NCI-H524 treated with DMSO at 0.1 percent for 48 hours (cell line): Measurements from ENCODE around the gene ARG2.
"Not testable (repeated sequence)": the region's sequence is repeated elsewhere in the genome, so short reads cannot be mapped to it uniquely, and the experiment has no call there.

Source experiments
- DNase-seq: peaks from one replicate; lab custom pipeline; 2025; lab: John Stamatoyannopoulos, UW

The ARG2 gene

DNA sequence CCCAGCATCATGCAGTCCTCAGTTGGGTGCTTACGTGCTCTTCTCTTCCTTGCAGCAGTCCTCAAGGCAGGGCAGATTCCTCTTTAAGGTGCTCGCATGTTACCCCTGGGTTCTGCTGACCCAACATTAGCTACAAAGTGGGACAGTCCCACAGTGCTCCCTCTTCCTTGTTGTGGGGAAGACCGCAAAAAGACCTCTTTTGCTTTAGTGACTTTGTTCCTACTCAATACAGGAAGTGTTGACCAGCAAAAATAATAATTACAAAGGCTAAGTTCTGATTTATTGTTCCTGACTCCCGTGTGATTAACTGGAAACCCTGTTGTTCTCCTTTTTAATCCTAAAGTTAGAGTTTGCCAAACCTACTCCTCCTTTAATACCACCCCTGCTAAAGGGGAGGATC lies 33.4 kb upstream of the ARG2 start:
- DNase-seq = no peak

DNA sequence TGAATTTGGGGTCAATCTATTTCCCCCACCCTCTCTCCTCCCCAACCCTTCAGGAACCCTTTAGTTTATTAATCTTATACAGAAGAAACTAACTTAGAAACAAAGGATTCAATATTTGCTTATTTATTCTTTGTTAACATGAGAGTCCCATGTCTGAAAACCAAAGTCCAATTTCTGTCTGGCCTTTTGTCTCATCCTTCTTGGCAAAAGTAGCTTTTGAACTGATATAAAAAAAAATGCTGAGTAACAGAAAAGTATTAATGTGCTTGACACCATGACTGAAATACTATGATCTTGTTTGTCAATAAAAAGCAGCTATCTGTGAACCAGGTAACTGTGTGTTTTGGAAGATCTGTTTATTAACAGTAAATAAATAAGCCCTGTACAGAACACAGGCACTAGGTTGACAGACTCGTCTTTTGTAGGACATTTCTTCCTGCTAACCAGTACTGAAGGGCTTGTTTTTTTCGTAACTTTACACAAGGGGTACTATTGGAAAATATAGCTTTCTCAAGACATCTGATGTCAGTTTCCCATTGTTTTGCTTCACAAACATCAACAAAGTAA lies 30.4 kb upstream of the ARG2 start:
- DNase-seq = no peak

- DNase-seq = not testable (repeated sequence)
These were observed 26.1 kb upstream of the ARG2 start for GRCh38 chr14:67593650-67594049.

DNA sequence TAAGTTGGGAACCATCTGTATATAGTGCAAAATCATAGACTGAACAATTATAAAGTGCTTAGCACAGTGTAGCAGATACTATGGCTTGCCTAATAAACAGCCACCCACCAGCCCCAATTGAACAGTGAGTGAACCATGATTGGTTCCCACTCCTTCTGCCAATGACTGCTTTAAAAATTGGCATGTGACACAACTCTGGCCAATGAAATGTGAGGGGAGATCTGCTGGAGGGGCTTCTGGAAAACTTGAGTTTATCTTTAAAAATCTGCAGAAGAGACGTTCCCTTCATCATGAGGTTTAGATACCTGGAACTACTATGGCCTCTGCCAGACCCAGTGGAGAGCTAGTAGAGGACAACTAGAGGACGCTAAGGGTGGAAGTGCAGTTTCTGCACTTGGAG lies 24.3 kb upstream of the ARG2 start:
- DNase-seq = no peak

DNA sequence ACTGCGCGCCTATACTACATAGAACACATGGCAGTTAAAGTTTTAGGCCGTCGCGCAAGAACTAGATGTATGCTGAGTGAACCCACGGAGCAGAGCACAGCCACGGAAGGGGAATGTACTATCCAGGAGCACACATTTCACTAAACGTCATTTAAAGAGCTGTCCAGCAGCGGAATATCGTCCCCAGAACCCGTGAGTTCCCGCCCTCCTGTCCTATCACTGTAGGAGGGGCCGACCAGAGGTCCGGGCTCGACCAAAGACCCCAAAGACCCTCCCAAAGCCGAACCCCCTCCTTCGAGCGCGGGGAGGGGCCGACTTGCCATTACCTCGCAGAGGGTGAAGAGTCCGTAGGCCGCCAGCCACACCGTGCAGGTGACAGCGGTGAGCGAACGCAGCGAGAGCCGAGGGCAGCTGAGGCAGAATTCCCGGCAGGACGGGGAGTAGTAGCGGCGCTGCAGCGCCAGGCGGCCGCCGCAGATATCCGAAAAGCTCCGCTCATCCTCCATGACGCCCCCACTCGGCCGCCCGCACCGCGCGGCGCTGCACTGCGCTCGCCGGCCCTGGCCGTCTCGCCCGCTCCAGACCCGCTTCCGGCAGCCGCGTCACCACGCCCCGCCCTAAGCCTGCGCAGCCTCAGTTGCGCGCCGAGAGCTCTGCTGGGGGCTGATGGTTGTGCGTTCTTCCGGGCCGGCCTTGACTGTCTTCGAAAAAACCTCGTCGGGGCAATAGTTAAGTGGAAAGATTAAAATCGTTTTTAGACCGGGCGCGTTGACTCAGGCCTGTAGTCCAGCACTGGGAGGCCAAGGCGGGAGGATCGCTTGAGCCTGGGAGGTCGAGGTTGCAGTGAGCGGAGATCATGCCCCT lies 19.8 kb upstream of the ARG2 start, which contains the start of gene PIGH:
Gene PIGH, minus strand, starts transcription at position 571 of the 864 bp plus-strand sequence. Its CDS starts 65 bp downstream, at position 506.
- peak; percentile 62 for DNase-seq

- not testable (repeated sequence) for DNase-seq
These were observed 19.2 kb upstream of the ARG2 start for GRCh38 chr14:67600562-67600974.

GRCh38 chr14:67602076-67602475 lies 17.6 kb upstream of the ARG2 start:
- no peak for DNase-seq

GRCh38 chr14:67602995-67603545 lies 16.6 kb upstream of the ARG2 start:
- no peak for DNase-seq

- DNase-seq = no peak
These were observed 12.1 kb upstream of the ARG2 start for GRCh38 chr14:67607646-67608045.

DNA sequence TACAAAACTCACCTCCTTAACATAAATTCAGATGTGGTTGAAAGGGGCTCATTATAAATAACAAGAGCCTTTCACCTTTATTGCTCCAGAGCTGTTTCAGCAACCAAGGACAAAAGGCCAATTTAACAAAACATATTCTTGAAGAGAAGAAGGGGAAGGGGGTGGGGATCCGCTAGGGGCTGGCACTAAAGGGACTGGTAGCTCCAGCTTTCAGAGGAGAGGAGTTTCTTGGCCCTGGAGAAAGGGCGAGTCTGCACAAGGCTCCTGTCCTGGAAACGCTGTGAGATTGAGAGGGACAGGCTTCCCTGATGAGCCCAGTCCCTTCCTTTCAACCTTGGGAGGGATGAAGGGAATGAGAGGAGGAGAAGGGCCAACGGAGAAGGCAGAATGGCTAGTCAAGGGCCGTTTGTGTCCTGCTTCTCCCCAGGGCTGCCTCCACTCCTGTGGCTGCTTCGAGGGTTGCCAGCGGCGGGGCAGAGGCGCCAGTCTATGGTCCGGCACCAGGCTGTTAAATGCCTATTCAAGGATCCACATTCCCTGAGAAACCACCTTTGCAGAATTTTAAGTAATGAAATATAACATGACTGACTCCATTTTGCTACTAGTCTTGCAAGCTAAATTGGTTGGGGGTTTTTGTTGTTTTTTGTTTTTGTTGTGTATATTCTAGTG lies 9.9 kb upstream of the ARG2 start:
- no peak for DNase-seq

GRCh38 chr14:67610491-67610890 lies 9.2 kb upstream of the ARG2 start:
- DNase-seq = no peak

- DNase-seq = peak; percentile 43
These were observed 1.1 kb upstream of the ARG2 start for GRCh38 chr14:67618617-67619063.

DNA sequence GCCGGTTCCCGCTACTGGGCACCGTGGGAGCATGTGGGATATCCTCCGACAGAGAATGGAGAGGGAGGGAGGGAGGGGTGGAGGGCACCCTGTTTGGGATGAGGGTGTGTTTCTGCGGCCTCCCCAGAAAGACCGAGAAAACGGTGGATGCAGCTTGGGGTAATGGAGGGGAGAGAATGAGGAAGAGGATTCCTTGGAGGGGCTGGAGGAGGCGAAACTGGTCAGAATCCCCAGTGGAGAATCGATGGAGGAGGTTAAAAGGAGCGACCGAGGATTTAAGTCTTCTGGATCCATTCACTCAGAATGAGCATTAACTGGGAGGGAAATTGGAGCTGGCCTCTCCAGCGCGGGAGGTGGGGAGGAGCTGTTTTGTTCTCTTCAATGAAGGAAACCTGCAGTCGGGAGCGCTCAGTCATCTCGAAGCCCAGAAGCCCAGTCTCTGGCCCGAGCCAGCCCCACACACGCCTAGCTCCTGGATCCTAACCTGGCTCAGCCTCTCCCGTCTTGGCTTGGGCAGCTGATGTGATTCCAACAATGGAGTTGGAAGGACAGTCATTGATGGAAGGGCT lies 581 bp downstream of the ARG2 start:
- DNase-seq = no peak

DNA sequence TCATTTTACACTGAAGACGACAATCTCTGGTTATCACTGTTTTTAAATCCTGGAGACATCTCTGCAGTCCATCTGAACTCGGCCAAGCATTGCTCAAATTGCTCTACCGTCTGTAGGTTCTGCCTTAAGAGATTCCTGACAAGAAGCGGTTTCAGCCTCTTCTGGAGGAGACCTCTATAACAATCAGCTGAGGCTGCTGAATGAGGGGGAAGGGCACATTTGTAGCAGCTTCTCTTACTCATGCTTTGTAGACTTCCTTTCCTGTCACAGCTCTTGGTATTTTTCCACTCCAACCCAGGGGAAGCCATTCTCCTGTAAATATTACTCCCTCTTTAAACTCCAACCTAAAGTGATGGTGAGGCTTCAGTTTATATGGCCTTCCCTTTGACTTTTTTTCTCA lies 3.0 kb downstream of the ARG2 start:
- no peak for DNase-seq

GRCh38 chr14:67623114-67623513 lies 3.4 kb downstream of the ARG2 start:
- no peak for DNase-seq

DNA sequence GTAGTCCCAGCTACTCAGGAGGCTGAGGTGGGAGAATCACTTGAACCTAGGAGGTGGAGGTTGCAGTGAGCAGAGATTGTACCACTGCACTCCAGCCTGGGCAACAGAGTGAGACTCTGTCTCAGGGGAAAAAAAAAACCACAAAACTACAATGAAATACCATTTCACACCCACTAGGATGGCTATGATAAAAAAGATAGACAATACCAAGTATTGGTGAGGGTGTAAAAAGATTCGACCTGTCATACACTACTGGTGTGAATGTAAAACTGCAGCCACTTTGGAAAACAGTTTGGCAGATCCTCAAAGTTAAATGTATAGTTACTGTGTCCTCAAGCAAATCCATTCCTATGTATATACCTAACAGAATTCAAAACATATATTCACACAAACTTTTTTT lies 6.4 kb downstream of the ARG2 start:
- not testable (repeated sequence) for DNase-seq

DNA sequence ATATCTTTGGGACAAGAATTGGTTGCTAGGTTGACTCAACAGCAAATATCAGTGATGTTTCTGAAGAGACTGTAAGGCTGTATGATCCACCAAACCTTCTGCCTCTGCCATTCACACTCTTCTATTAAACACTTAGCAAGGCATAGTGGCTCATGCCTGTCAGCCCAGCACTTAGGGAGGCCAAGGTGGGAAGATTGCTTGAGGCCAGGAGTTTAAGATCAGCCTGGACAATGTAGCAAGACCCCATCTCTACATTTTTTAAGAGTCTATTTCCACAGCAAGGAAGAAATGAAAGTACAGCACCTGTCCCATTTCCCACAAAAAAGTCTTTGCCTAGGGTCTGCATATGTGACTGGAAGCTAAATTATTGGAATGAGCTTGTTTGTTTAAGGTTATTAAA lies 7.8 kb downstream of the ARG2 start:
- DNase-seq = no peak

GRCh38 chr14:67630186-67630585 lies 10.5 kb downstream of the ARG2 start:
- DNase-seq = no peak

DNA sequence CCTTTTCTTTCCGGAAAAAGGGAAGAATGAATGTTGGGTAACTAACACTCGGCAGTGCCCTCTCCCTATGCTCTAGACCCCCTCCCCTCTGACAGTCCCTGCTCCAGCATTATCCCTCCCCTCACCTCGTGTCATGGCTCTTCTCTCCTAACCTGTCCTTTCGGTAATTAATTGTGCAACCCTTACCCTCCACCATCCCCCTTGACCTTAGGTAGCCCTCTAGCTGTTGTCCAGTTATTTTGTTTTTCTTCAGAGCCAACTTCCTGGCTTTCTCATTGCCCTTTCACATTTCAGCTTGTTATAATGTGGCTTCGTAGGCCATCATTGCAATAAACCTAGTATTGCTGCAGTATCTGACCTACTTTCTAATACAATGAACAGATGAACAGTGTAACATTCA lies 11.2 kb downstream of the ARG2 start:
- no peak for DNase-seq

- DNase-seq = no peak
These were observed 13.9 kb downstream of the ARG2 start for GRCh38 chr14:67633451-67634147.

DNA sequence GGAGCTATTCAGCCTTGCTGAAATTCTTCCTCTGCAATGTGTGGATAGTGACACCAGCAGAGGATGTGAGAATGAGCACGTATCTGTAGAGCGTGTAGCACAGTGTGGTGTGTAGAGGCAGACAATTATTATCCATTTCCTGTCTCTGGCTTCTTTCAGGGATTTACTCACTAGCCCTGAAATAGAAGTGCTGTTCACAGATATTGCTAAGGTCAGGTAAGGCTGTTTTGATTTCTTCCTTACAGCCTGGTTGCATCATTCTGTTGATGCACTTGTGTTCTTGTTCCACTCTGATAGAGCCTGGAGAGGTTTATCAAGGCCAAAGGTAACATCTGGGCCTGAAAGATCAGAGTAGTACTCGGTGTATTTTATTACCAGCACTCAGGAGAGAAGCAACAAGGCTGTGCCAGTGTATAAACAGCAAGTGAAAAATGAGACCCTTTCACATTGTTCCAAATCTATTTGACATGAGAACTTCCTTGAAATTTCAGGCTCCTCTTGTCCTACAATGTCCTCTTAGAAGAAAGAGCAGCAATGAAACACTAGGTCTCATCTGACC lies 16.7 kb downstream of the ARG2 start:
- no peak for DNase-seq
